ENCODE measurements around the gene SMCP. TPM values are rescaled to one million over a fixed set of nuclear protein-coding genes. Genes with fewer than 3 reads are reported as not detected.

The SMCP gene
- polyA plus RNA-seq, 2 of the 4 experiments (the other 2 are of a cell fraction), result not detected

GRCh38 chr1:152873495-152873894, 4.6 kb upstream of the SMCP start (continued):
- TF ChIP-seq HES2 (IDR thresholded peaks at IDR 0.05) (no peak), BCL3 (IDR thresholded peaks at IDR 0.05) (no peak), HOXB5 (CRISPR knock-in tag; IDR thresholded peaks at IDR 0.05) (no peak), KDM5A (IDR thresholded peaks at IDR 0.05) (no peak), PBX3 (IDR thresholded peaks at IDR 0.05) (no peak), TFCP2L1 (CRISPR knock-in tag; IDR thresholded peaks at IDR 0.05) (no peak), CBX2 (IDR thresholded peaks at IDR 0.05; ENCODE audit: borderline replicate concordance, low read depth) (no peak), POLR2AphosphoS2 (conservative IDR thresholded peaks at IDR 0.05; ENCODE audit: low read length) (no peak)

- CTCF ChIA-PET, result interaction anchor here (1.6 kb wide), 1 partner anchor 49 kb away, joined by 10 read pairs; no protein-coding TSS in a partner anchor
- Histone ChIP-seq H3K4me1 (no peaks in the 10 kb centered on the region), H3K27ac (no peak overlapping the region), H3K4me2 (no peak overlapping the region), H3K9me3 (no peaks in the 10 kb centered on the region), H3K4me3 (no peak overlapping the region)
- POLR2A ChIA-PET, result no interaction called here
- DNase-seq (ENCODE audit: low read depth in 1 of 2, low spot score in 1 of 2) (no peak), FAIRE-seq (no peak), ATAC-seq (no peak)
- 4% methylated on average over 1 of the region's 1 CpG for WGBS (ENCODE audit: missing lambda C conversion rate)
- no peak for TF ChIP-seq NPAS2 (CRISPR knock-in tag; IDR thresholded peaks at IDR 0.05; ENCODE audit: borderline replicate concordance)
- no peak for TF ChIP-seq NR3C1 (IDR thresholded peaks at IDR 0.05)
Observed at GRCh38 chr1:152876827-152877226, 1.3 kb upstream of the SMCP start.

GRCh38 chr1:152879559-152880198, 1.6 kb downstream of the SMCP start:
- H3K27ac ChIP-seq, result no peak overlapping the region
- ChIA-PET POLR2A (no interaction called here), CTCF (interaction anchor here (0.9 to 1.5 kb wide), 3 partner anchors 9 to 10 kb away, joined by 3 read pairs; no protein-coding TSS in a partner anchor)
- H3K4me3 ChIP-seq, result no peak overlapping the region
- ATAC-seq, result no peak
- no peaks in the 10 kb centered on the region for H3K4me1 ChIP-seq
- FAIRE-seq, result no peak
- TF ChIP-seq POLR2A (IDR thresholded peaks at IDR 0.05; ENCODE audit: low read length) (no peak), HEYL (CRISPR knock-in tag; IDR thresholded peaks at IDR 0.05) (no peak), SREBF2 (IDR thresholded peaks at IDR 0.05) (no peak), HDAC2 (IDR thresholded peaks at IDR 0.05) (no peak), RFX5 (IDR thresholded peaks at IDR 0.05) (no peak), RNF2 (IDR thresholded peaks at IDR 0.05; ENCODE audit: borderline replicate concordance, low read depth) (no peak), CHD2 (IDR thresholded peaks at IDR 0.05; ENCODE audit: low read length, partially characterized antibody) (no peak), CBX2 (IDR thresholded peaks at IDR 0.05; ENCODE audit: borderline replicate concordance, low read depth) (no peak), NR3C1 (IDR thresholded peaks at IDR 0.05) (no peak), KDM1A (IDR thresholded peaks at IDR 0.05; ENCODE audit: low read depth) (no peak), E2F6 (IDR thresholded peaks at IDR 0.05; ENCODE audit: borderline replicate concordance, low read depth) (no peak), GATA3 (IDR thresholded peaks at IDR 0.05; ENCODE audit: borderline replicate concordance) (no peak)
- DNase-seq (ENCODE audit: low read depth in 1 of 2, low spot score in 1 of 2), result no peak
- H3K9me3 ChIP-seq, result no peaks in the 10 kb centered on the region
- no peak overlapping the region for H3K4me2 ChIP-seq

- WGBS (ENCODE audit: missing lambda C conversion rate), result 48% methylated on average over 4 of the region's 4 CpGs
- no peak for TF ChIP-seq EHMT2 (IDR thresholded peaks at IDR 0.05; ENCODE audit: low read depth)
- TF ChIP-seq ZC3H11A (IDR thresholded peaks at IDR 0.05), result no peak
- no peak for TF ChIP-seq CHD2 (IDR thresholded peaks at IDR 0.05; ENCODE audit: low read length, partially characterized antibody)
- no peak for TF ChIP-seq RFX5 (IDR thresholded peaks at IDR 0.05)
- no peak for TF ChIP-seq FOXS1 (CRISPR knock-in tag; IDR thresholded peaks at IDR 0.05)
- no peak for TF ChIP-seq ZNF302 (CRISPR knock-in tag; IDR thresholded peaks at IDR 0.05)
- no peak for TF ChIP-seq EHF (CRISPR knock-in tag; IDR thresholded peaks at IDR 0.05)
- TF ChIP-seq CEBPB (IDR thresholded peaks at IDR 0.05), result no peak
- no peaks in the 10 kb centered on the region for H3K4me1 ChIP-seq
- DNase-seq (ENCODE audit: low read depth in 1 of 2, low spot score in 1 of 2) (no peak), FAIRE-seq (no peak), ATAC-seq (no peak)
- CTCF ChIA-PET, result interaction anchor here (1.5 kb wide), 1 partner anchor 11 kb away, joined by 3 read pairs; no protein-coding TSS in a partner anchor
- no peak overlapping the region for H3K4me2 ChIP-seq
- POLR2A ChIA-PET, result no interaction called here
- no peak overlapping the region for H3K4me3 ChIP-seq
- no peak overlapping the region for H3K27ac ChIP-seq
- no peaks in the 10 kb centered on the region for H3K9me3 ChIP-seq
Observed at GRCh38 chr1:152880316-152880715, 2.2 kb downstream of the SMCP start.

Data from A549 (cell line).